Measurements from ENCODE around the gene MOK.

The MOK gene

DNA sequence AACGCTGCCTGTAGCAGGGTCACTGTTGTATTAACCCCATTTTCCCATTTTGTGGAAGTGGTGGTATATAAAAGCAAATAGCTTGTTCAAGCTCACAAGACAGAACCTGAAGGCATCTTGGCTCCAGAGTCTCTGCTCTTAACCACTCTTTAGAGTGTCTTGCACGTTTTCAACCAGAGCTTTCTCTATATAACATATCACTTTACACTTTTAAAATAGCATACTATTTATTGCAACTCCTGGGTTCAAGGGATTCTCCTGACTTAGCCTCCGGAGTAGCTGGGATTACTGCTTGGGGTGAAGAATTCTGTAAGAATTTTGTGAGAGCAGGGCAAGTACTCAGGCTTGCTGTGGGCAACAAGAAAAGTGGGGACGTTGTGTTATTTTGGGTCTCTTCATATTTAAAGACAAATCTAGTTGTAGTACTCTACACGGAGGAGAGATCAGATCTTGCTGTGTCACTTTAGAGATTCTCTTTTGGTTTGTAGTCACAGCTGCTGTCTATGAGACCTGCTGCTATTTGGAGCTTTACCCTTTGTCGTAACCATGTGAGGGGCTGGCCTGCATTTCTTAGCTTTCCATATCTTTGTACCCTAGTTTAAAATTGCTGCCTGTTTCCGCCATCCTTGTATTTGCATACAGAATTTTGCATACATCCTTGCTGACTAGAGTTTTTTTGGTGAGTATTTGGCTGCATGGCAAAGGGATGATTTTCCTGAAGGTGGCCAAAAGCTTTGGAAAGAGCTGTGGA is 124.5 kb downstream of the MOK start:
- DNase-seq (ENCODE audit: low read depth), result no peak
